HG03469 (cell line): ENCODE data around the gene KIDINS220.
A peak's percentile ranks its signal among the peaks of the same experiment; 100 is the strongest.

Experiments used
- ATAC-seq: cut with Tn5 transposase; IDR thresholded peaks from one replicate; pipeline ENCODE4 v1.9.1; 2021; ENCODE audit warnings: mild to moderate bottlenecking, moderate library complexity, moderate number of reproducible peaks; ENCODE audit not compliant: unreplicated experiment

KIDINS220 gene

GRCh38 chr2:8836971-8837794, at the start of gene KIDINS220:
KIDINS220 (minus strand) TSS chr2:8837613; CDS start chr2:8827093, 10,520 bp downstream.
- ATAC-seq: peak; percentile 79

GRCh38 chr2:8886876-8887275, 49.5 kb upstream of the KIDINS220 start:
- no peak for ATAC-seq

- no peak for ATAC-seq
Observed at GRCh38 chr2:8886202-8886518, 48.7 kb upstream of the KIDINS220 start.

GRCh38 chr2:8885449-8886201, 48.2 kb upstream of the KIDINS220 start:
- no peak for ATAC-seq

GRCh38 chr2:8884812-8885211, 47.4 kb upstream of the KIDINS220 start:
- no peak for ATAC-seq

GRCh38 chr2:8882094-8882493, 44.7 kb upstream of the KIDINS220 start:
- ATAC-seq: no peak

- no peak for ATAC-seq
Observed at GRCh38 chr2:8877894-8878293, 40.5 kb upstream of the KIDINS220 start.

- ATAC-seq: no peak
Observed at GRCh38 chr2:8877332-8877731, 39.9 kb upstream of the KIDINS220 start.

GRCh38 chr2:8876628-8877027, 39.2 kb upstream of the KIDINS220 start:
- ATAC-seq: no peak

GRCh38 chr2:8872821-8873432, 35.5 kb upstream of the KIDINS220 start:
- ATAC-seq: no peak

GRCh38 chr2:8870441-8870840, 33.0 kb upstream of the KIDINS220 start:
- ATAC-seq: no peak

- no peak for ATAC-seq
Observed at GRCh38 chr2:8867363-8867762, 29.9 kb upstream of the KIDINS220 start.

GRCh38 chr2:8863331-8863953, 26.0 kb upstream of the KIDINS220 start:
- no peak for ATAC-seq

GRCh38 chr2:8862230-8862629, 24.8 kb upstream of the KIDINS220 start:
- no peak for ATAC-seq

GRCh38 chr2:8861797-8862196, 24.4 kb upstream of the KIDINS220 start:
- no peak for ATAC-seq

- no peak for ATAC-seq
Observed at GRCh38 chr2:8860239-8860638, 22.8 kb upstream of the KIDINS220 start.

- ATAC-seq: no peak
Observed at GRCh38 chr2:8858910-8859309, 21.5 kb upstream of the KIDINS220 start.

GRCh38 chr2:8858264-8858663, 20.9 kb upstream of the KIDINS220 start:
- ATAC-seq: no peak

GRCh38 chr2:8857709-8858108, 20.3 kb upstream of the KIDINS220 start:
- no peak for ATAC-seq

- ATAC-seq: no peak
Observed at GRCh38 chr2:8856176-8856575, 18.8 kb upstream of the KIDINS220 start.

GRCh38 chr2:8855010-8855409, 17.6 kb upstream of the KIDINS220 start:
- no peak for ATAC-seq
